ENCODE data around the gene KIF13A. TPM values are rescaled to one million over a fixed set of nuclear protein-coding genes. Genes with fewer than 3 reads are reported as not detected.

The KIF13A gene
- total and polyA plus RNA-seq, 2 donors from 2014 or later: 12.6 to 35.9 TPM

GRCh38 chr6:17870300-17871188 is 116.9 kb downstream of the KIF13A start:
- Histone ChIP-seq H3K9me3 (ENCODE audit: control insufficient read depth in 2 of 3, insufficient read depth in 1 of 3, low read length in 3 of 3) (no peaks in the 10 kb centered on the region), H3K36me3 (ENCODE audit: control insufficient read depth in 2 of 3, insufficient read depth in 3 of 3, low read length in 3 of 3) (no peaks in the 10 kb centered on the region), H3K4me1 (ENCODE audit: control insufficient read depth in 2 of 3, insufficient read depth in 2 of 3, low read depth in 1 of 3, low read length in 3 of 3) (peaks cover 0 to 3% (median 0%) of the 10 kb centered on the region in 3 donors), H3K27me3 (ENCODE audit: control insufficient read depth, insufficient read depth, low read length) (no peaks in the 10 kb centered on the region), H3K27ac (ENCODE audit: low read depth in 2 of 2, low read length in 2 of 2) (no peak overlapping the region), H3K9ac (ENCODE audit: low read length in 3 of 3) (no peak overlapping the region), H3K4me3 (ENCODE audit: low read length in 3 of 3) (no peak overlapping the region)
- intact Hi-C loops (cut with DNase I): no loop called here
- FAIRE-seq (no peak), DNase-seq (no peak)
- TF ChIP-seq CTCF (IDR thresholded peaks at IDR 0.05; ENCODE audit: borderline replicate concordance, extremely low read depth, insufficient read depth): no peak

GRCh38 chr6:17869753-17870050 is 117.7 kb downstream of the KIF13A start:
- Histone ChIP-seq H3K4me1 (ENCODE audit: control insufficient read depth in 2 of 3, insufficient read depth in 2 of 3, low read depth in 1 of 3, low read length in 3 of 3) (peaks cover 0 to 7% (median 6%) of the 10 kb centered on the region in 3 donors), H3K27me3 (ENCODE audit: control insufficient read depth, insufficient read depth, low read length) (no peaks in the 10 kb centered on the region), H3K36me3 (ENCODE audit: control insufficient read depth in 2 of 3, insufficient read depth in 3 of 3, low read length in 3 of 3) (no peaks in the 10 kb centered on the region), H3K9me3 (ENCODE audit: control insufficient read depth in 2 of 3, insufficient read depth in 1 of 3, low read length in 3 of 3) (no peaks in the 10 kb centered on the region), H3K9ac (ENCODE audit: low read length in 3 of 3) (no peak overlapping the region), H3K27ac (ENCODE audit: low read depth in 2 of 2, low read length in 2 of 2) (no peak overlapping the region), H3K4me3 (ENCODE audit: low read length in 3 of 3) (no peak overlapping the region)
- no peak for TF ChIP-seq CTCF (IDR thresholded peaks at IDR 0.05; ENCODE audit: borderline replicate concordance, extremely low read depth, insufficient read depth)
- FAIRE-seq: no peak
- intact Hi-C loops (cut with DNase I): no loop called here
- DNase-seq: no peak

- Histone ChIP-seq H3K9ac (ENCODE audit: low read length in 3 of 3) (no peak overlapping the region), H3K9me3 (ENCODE audit: control insufficient read depth in 2 of 3, insufficient read depth in 1 of 3, low read length in 3 of 3) (no peaks in the 10 kb centered on the region), H3K4me3 (ENCODE audit: low read length in 3 of 3) (no peak overlapping the region), H3K36me3 (ENCODE audit: control insufficient read depth in 2 of 3, insufficient read depth in 3 of 3, low read length in 3 of 3) (no peaks in the 10 kb centered on the region), H3K4me1 (ENCODE audit: control insufficient read depth in 2 of 3, insufficient read depth in 2 of 3, low read depth in 1 of 3, low read length in 3 of 3) (peaks cover 0 to 9% (median 8%) of the 10 kb centered on the region in 3 donors), H3K27me3 (ENCODE audit: control insufficient read depth, insufficient read depth, low read length) (no peaks in the 10 kb centered on the region), H3K27ac (ENCODE audit: low read depth in 2 of 2, low read length in 2 of 2) (no peak overlapping the region)
- DNase-seq (no peak), FAIRE-seq (no peak)
- intact Hi-C loops (cut with DNase I): no loop called here
- TF ChIP-seq CTCF (IDR thresholded peaks at IDR 0.05; ENCODE audit: borderline replicate concordance, extremely low read depth, insufficient read depth): no peak
Measured at GRCh38 chr6:17869010-17869752, 118.3 kb downstream of the KIF13A start.

Measured in kidney (tissue), 14 donors.